Embryonic facial prominence (tissue), 1 donor: ENCODE data around the gene DNAJB9.

Experiments used
- DNase-seq: peaks from one replicate; pipeline ENCODE4 v3.0.0-alpha.2; 2016; ENCODE audit errors: extremely low spot score

Gene DNAJB9

DNA sequence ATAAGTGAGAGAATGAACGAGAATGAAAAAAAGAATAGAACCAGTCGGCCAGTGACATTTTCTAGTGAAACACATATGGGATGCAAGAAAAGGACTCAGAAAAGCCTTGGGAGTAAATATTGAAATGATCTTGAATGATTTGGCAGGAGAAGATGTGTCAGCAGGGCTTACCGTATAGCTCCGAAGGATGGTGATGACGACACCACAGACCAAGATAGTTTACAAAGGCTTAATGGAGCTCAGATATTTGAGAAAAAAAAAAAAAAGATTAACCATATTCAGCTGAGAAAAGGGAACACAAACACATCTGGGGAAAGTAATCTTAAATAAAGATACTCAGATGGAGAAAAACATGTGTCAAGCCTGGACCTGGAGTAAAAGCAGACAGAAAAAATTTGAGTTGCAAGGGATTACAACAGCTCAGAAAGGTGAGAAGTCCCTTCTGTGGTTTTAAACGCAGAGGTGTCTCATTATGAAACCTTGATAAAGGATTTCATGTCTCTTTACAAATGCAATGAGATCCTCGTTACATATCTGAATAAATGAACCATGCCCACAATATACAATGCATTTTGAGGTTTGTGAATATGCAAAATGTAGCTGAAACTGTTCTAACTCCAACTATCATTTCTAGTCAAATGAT, 36.0 kb downstream of the DNAJB9 start:
- DNase-seq, result no peak

DNA sequence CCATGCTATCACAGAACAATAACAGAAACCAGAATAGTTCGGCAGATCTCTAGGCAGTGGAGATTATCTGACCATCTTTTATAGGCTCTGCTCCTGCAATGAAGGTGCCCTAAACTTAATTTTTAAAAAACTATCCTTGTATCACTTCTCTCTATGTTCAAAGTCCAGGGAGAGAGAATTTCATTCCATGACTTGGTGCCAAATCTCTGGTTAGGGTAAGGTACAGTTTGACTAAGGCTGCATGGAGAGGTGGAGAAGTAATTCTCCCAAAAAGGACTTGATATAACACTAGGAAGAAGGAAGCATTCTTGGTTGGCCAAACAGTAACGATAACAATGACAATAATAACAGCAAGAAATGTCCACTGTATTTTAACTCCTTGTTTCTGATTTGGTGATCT, 40.0 kb downstream of the DNAJB9 start:
- no peak for DNase-seq

DNA sequence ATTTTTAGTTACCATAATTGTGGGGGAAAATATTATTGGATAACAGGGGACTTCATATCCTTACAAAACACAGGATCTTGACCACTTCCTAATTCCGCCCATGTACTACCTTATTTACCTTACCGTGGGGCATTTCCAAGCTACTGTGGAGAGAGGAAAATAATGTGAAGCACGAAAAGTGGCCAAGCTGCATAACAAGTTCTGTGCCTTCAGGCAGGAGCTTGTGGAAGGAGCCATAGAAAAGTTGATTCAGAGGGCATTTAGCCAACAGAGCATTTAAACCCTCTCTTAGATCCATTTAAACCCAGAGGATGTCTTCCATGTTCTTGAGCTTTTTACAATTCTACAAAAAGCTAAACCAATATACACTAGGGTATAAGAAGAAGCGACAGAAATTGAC, 41.6 kb downstream of the DNAJB9 start:
- no peak for DNase-seq

DNA sequence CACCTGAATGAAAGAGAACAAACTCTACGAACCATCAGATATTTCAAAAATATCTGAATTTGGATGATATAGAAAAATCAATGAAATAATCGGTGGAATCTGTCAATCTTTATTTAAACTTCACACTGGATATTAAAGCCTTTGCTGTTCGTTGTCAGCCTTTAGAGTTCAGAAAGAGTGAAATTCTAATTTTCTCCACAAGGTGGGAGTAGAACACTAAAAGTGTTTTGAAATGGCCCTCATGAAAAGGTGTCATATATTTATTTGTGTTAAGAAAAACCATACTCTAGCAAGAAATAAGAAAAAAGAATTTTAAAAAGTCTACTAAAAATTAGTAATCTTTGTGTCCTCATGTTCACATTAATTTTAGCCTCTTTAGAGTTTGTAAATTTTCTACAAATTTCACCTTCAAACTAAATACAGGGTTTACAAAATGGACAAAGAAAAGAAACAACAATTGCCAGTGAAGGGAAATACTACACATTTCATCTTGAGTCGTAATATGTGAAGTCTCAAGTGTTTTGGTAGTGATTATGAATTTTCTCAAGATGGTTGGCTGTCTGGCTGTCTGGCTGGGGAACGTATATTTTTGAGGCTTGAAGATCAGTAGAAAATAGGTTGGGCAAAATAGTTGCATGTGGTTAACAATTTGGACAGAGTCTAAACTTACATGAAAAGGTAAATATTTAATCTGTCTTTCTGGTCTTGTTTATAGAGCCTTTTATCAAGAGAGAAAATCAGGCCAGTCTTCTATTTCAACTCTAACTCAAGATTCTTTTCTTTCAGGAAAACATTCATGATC, 43.7 kb downstream of the DNAJB9 start:
- peak; percentile 46 for DNase-seq

DNA sequence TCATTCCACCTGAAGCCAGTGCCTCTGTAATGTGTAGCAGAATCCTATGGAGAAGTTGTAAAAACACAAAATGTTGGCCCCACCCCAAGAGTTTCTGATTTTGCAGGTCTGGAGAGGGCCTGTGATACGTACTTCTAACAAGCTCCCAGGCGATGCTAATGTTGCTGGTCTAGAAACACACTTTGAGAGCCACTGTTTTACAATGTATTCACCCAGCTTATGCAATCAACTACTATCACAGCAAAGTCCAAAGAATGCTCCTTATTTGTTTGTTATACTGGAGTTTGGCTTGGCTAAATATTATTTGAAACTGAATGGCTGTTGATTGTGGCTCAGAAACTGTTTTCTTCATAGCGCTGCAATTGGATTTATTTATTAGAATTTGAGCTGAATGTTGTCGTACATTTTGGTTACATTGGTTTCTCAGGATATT, 44.3 kb downstream of the DNAJB9 start:
- no peak for DNase-seq

DNA sequence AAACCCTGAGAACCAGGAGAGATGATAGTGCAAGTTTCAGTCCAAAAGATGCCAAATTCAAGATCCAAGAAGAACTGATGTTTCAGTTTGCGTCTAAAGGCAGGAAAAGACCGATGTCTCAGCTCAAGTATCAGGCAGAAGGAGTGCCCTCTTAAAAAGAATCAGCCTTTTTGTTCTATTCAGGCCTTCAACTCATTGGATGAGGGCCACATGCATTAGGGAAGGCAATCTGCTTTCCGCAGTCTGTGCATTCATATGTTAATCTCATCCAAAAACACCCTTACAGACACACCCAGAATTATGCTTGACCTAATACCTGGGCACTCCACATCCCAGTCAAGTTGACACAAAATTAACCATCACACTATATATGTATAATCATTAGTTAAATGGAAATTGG, 45.2 kb downstream of the DNAJB9 start:
- no peak for DNase-seq

DNA sequence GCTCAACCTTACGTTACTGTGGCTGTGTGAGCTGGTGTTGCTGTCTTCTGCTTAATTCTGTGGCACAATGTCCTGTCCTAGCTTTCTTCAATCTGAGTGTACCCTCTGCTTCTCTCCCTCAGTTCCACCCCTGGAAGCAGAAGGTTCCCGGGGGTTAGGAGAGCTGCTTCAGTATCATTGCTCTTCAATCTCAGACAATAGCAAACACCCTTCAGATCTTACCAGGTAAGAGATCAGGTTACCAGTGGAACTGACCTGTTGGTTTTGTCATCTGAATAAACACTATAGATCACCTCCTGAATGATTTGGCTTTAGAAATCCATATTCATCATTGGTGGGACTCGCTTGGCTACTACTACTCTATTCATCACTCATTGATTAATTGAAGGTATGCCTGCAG, 48.4 kb downstream of the DNAJB9 start:
- DNase-seq, result no peak

DNA sequence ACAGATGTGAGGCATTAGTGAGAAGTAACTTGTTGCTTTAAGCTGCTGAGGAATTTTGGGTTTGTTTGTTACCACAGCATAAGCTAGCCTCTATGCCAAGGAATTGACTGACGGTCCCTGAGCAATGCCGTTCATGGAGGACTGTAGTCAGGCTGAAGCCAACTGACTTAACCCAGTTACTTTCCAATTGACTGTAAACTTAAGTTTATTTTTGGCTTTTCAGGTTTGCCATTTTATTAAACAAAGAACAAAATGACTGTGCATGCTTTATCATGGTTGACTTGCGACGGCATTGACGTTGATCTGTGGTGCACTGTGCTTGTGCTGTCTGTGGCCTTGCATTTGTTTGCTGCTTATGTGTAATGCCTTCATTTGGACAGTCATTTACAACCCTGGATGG, 53.5 kb downstream of the DNAJB9 start:
- DNase-seq, result no peak
